Endothelial cell of hepatic sinusoid (primary cell): ENCODE results near the gene SLC44A2.

Source experiments
- in situ Hi-C: cut with HindIII; loops from 2 replicates; pipeline ENCODE4 v1.10.0; 2017; ENCODE audit warnings: low sequenced_read_pairs

The SLC44A2 gene

DNA sequence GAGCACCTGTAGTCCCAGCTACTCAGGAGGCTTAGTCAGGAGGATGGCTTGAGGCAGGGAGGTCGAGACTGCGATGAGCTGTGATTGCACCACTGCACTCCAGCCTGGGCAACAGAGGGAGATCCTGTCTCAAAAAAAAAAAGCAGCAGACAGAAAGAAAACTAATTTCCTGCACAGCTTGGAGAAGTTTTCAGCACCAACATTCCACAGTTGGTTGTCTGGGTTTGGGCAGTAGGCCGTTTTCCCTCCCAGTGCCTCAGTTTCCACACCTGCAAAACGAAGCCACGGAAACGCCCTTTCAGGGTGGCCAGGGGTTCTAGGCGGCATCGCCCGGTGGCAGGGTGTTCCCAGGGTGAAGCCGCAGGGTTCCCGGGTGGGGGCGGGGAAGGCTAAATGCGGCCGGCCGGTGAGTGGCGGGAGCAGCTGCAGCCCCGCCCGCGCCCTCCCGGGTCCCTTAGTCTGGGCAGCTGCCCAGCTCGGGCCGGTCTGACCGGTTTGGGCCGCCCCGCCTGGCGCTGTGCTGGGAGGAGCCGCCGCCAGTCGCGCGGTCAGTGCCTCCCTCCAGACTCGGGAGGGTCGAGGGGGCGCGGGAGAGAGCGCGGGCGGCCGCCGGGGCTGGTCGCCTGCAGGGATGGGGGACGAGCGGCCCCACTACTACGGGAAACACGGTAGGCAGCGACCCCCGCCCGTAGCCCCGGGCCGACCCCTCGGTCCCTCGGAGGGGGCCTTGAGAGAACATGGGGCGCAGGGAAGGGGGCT, at the start of gene SLC44A2:
Gene SLC44A2 (plus strand): TSS at position 551 of the 759 bp plus-strand sequence. CDS start 81 bp downstream, at position 632.
- in situ Hi-C loops: no loop called here

DNA sequence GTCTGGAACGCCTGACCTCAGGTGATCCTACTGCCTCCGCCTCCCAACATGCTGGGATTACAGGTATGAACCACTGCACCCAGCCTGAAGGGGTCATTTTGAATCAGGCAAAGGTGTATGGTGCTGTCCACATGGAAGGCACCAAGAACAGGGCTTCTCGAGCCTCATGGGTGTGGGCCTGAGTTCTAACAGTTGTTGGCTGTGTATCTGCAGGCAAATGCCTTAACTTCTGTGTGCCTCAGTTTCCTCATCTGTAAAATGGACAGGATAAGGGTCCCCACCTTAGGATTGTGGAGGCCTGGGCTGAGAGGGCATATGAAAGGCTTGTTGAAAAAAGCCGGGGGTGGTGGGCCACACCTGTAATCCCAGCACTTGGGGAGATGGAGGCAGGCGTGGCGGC, 47.4 kb upstream of the SLC44A2 start:
- in situ Hi-C loops: loop anchor here (5.0 kb wide), 1 partner anchor 69 kb away; no protein-coding TSS in a partner anchor

DNA sequence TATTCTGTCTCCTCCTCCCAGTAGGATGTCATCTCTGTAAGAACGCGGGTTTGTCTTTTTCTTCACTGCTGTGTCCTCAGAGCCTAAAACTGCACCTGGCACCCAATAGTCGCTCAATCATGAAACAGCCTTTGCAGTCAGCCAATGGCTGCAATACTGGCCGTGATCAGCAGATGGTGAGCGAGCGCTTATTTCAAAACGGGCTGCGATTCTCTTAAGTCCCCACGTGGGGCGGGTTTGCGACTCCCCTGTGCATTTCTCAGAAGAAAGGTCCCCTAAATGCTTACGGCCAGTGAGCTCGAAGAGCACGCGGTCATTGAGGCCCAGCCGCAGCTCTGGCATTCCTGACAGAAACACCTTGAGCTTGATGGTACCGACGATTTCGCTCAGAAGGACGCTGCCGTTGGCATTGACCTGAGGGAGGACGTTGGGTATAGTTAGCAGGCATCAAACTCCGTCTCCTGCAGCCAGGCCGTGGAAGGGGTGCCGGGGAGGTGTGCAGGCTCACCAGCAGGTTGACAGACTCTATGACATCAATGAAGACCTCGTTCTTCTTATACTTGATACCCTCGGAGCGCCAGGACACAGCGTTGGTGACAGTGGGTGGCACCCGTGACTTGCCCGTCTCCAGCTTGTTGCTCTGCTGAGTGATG, 44.2 kb upstream of the SLC44A2 start:
- in situ Hi-C loops: no loop called here

DNA sequence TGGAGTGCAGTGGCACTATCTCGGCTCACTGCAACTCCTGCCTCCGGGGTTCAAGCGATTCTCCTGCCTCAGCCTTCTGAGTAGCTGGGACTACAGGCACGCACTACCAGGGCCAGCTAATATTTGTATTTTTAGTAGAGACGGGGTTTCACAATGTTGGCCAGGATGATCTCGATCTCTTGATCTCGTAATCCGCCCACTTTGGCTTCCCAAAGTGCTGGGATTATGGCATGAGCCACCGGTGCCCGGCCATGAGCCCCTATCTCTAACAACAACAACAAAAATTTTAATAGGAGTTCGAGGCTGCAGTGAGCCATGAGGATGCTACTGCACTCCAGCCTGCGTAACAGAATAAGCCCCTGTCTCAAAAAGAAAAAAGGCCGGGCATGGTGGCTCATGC, 43.3 kb upstream of the SLC44A2 start:
- in situ Hi-C loops: no loop called here

DNA sequence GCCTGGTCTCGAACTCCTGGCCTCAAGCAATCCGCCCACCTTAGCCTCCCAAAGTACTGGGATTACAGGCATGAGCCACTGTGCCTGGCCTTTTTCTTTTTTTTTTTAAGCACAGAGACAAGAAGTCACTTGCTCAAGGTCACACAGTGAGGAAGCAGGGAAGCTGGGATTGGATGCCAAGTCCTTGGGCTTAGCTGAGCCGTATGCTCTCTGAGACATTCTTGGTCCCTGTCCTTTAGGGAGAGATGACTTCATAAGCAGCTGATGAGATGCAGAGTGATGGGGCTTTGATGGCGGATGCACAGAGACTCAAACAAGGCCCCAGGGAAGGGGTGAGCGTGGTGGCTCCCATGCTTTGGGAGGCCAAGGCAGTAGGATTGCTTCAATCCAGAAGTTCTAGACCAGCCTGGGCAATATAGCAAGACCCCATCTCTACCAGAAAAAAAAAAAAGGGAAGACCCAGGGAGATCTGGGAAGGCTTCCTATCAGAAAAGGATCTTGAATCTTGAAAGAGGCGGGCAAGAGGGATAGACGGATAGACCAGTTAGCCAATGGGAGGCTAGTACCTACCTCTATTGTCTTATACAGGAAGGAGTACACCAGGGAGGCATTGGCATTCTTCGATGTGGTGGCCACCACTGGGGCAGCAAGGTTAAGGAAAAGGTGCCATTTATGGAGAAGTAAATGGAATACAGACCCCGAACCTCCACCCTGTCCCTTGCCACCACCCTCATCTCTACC, 42.1 kb upstream of the SLC44A2 start:
- in situ Hi-C loops: no loop called here

GRCh38 chr19:10586396-10586795, 39.0 kb upstream of the SLC44A2 start:
- in situ Hi-C loops: no loop called here

- in situ Hi-C loops: no loop called here
Observed at GRCh38 chr19:10587022-10587838, 38.1 kb upstream of the SLC44A2 start, which contains the start of gene AP1M2. Gene AP1M2 (minus strand): TSS chr19:10587312. CDS start chr19:10587231, 81 bp downstream.

DNA sequence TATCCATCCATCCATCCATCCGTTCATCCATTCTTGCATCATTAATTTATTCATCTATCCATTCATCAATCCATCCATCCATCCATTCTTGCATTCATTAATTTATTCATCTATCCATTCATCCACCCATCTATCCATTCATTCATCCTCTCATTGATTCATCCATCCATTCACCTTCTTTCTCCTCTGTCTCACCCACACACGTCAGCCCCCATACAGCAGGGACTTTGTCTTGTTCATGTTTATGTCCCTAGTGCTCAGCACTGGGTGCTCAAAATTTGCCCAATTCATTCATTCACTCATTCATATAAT, 37.6 kb upstream of the SLC44A2 start:
- in situ Hi-C loops: no loop called here

GRCh38 chr19:10593148-10593547, 32.2 kb upstream of the SLC44A2 start:
- in situ Hi-C loops: no loop called here

GRCh38 chr19:10593820-10594637, 31.3 kb upstream of the SLC44A2 start:
- in situ Hi-C loops: no loop called here

GRCh38 chr19:10600149-10600548, 25.2 kb upstream of the SLC44A2 start:
- in situ Hi-C loops: no loop called here

DNA sequence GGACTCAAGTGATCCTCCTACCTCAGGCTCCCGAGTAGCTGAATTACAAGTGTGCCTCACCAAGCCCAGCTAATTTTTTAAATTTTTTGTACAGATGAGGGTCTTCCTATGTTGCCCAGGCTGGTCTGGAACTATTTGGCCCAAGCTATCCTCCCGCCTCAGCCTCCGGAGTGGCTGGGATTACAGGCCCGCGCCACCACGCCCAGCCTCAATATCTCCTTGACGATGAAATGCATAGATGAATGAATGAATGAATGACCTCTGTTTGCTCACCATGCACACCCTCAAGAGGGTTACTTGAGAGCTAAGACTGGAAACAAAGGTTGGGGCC, 23.4 kb upstream of the SLC44A2 start:
- in situ Hi-C loops: no loop called here

DNA sequence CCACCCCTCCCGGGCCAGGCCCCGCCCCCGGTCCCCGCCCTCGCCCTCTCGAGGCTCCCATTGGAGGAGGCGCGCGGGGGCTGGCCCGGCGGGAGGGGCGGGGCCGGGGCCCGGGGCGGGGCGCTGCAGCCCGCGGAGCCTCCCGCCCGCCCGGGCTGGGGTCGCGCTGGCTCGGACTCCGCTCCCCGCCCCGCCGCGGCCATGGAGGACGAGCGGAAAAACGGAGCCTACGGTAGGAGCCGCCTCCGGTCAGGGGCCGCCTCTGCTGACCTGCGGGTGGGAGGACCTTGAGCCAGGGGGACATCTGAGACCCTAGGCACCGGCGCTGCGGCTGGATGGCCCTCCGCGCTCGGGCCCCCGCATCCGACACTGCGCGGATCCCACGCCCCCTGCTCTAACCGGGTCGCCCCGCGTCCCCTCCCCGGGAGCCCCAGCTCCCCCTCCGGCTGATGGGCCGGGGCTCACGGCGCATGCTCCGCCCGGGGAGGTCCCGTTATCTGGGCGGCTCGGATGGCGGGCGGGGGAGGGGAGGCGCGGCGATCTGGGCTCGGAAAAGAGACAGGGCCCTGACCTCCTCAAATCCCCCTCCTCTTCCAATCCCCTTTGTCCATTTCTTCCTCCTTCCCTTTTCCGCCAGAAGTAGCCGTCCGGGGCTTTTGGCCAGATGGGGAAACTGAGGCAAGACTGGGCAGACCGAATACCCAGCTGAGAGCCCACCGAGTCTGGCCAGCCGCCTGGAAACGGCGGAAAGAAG, 22.8 kb upstream of the SLC44A2 start:
- in situ Hi-C loops: no loop called here

DNA sequence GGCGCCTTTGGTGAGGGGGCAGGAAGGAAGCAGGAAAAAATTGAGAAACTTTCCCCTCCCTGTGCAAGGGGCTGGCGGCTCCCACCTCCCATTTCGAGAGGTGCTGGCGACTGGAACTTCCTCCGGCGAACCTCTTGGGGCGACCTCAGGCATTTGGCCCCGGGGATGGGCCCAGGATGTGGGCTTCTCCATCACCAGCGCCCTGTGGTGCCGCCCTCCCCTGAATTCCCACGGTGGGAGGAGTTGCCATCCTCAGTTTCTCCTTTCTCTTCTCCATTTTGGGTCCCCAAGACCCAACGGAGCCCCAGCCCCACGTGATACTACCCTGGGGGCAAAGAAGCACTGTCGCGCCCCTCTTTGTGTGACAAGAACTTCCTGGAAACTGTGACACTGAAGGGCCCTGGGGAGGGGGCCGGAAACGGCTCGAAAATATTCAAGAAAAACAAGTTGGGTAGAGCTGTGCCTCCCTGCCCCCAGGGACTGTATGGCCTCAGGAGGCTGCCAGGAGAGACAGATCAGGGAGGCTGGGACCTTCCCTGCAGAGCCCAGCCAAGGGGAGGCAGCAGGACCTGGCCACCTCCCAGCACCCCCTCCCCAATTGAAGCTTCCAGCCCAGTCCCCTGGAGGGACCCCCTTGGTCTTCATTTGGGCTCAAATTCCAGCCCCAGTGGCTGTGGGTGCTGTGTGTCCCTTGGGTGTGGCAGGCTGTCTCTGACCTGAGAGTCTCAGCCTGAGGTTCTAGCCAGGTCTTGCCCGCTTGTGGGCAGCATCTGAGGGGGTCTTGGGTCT, 22.1 kb upstream of the SLC44A2 start:
- in situ Hi-C loops: no loop called here

- in situ Hi-C loops: no loop called here
Observed at GRCh38 chr19:10603873-10604459, 21.4 kb upstream of the SLC44A2 start.

DNA sequence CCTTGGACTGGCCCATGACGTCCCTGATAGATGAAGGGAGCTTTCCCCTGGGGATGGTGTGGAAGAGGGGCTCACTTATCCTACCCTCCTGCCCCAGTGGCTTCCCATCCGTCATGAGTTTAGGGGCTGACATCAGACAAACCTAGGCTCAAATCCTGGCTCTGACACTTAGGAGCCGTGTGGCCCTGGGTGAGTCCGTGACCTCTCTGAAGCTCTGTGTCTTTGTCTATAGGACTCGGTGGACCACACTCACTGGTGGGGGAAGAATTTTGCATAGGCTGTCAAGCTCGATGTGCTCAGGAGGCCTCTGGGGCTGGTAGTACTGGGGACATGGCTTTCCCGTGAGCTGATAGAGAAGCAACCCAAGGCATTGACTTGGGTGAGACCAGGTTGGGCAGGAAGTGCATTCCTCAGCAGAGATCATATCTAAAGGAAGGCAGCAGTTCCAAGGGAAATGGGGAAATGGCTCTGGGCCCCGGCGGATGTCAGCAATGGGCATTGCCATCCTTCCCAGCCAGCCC, 20.8 kb upstream of the SLC44A2 start:
- in situ Hi-C loops: no loop called here

GRCh38 chr19:10611907-10612306, 13.4 kb upstream of the SLC44A2 start:
- in situ Hi-C loops: loop anchor here (5.0 kb wide), 2 partner anchors 85 to 100 kb away; no protein-coding TSS in a partner anchor
